BJ (cell line): ENCODE data around the gene SLC25A38. TPM values are rescaled to one million over a fixed set of nuclear protein-coding genes. Genes with fewer than 3 reads are reported as not detected.

ENCODE experiments used
- CTCF ChIA-PET: fragments of 350-600 bp; formaldehyde crosslinking; extraction: SDS; loops from one replicate; lab custom pipeline; 2021; ENCODE audit warnings: antibody characterized with exemption, inconsistent platforms; lab: Yijun Ruan, JAX
- POLR2A ChIA-PET: fragments of 300-600 bp; sonication (Branson Sonifier 250); formaldehyde crosslinking; extraction: SDS; loops from one replicate; lab custom pipeline; 2021; ENCODE audit warnings: antibody characterized with exemption; lab: Charles Lee
- DNase-seq: peaks from one replicate; pipeline ENCODE4 v3.0.0-alpha.2; 2011; ENCODE audit warnings: low read depth
- H3K27me3 ChIP-seq: 2 replicates; pipeline ENCODE4 v1.6.0; 2011; ENCODE audit warnings: low read length; ENCODE audit not compliant: control insufficient read depth, insufficient read depth
- H3K36me3 ChIP-seq: 2 replicates; pipeline ENCODE4 v1.5.1; 2011; ENCODE audit warnings: low read length; ENCODE audit not compliant: control insufficient read depth, insufficient read depth
- H3K4me3 ChIP-seq: 2 replicates; pipeline ENCODE4 v1.5.1; 2011; ENCODE audit warnings: low read depth, mild to moderate bottlenecking, control low read depth, low read length
- polyA plus RNA-seq: library from polyadenylated mRNA; depleted of rRNA; stranded (reverse); fragments of >200 nt; gene quantifications from 2 replicates; pipeline ENCODE4 v1.2.3, GENCODE V29; 2011
- TF ChIP-seq, protein P1 (sequence below): IDR thresholded peaks from 2 replicates; pipeline ENCODE4 v1.5.1; 2011; ENCODE audit warnings: low read depth, mild to moderate bottlenecking, control low read depth, inconsistent platforms, low read length, moderate library complexity; ENCODE audit not compliant: insufficient read depth

SLC25A38 gene
- polyA plus RNA-seq, 1 experiment = 49.8 TPM

DNA sequence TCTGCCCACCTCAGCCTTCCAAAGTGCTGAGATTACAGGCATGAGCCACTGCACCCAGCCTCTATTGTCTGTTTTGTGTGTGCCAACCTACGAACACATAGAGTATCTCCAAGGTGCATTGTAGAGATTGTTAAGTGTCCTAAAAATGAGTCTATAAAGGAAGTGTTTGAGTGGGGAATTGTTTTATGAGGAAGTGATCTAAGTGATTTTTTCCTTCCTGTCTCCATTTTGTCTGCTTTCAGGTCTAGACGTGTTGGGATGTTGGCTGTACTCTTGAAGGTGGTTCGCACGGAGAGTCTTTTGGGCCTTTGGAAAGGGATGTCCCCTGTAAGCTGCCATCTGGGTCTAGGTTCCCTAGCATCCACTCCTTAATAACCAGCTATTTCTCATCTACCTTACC is 7.0 kb downstream of the SLC25A38 start:
- DNase-seq = no peak
- Histone ChIP-seq H3K4me3 (no peak overlapping the region), H3K27me3 (no peaks in the 10 kb centered on the region), H3K36me3 (peaks cover 17% of the 10 kb centered on the region)
- CTCF ChIA-PET = no interaction called here
- POLR2A ChIA-PET = no interaction called here
- TF ChIP-seq, protein P1, sequence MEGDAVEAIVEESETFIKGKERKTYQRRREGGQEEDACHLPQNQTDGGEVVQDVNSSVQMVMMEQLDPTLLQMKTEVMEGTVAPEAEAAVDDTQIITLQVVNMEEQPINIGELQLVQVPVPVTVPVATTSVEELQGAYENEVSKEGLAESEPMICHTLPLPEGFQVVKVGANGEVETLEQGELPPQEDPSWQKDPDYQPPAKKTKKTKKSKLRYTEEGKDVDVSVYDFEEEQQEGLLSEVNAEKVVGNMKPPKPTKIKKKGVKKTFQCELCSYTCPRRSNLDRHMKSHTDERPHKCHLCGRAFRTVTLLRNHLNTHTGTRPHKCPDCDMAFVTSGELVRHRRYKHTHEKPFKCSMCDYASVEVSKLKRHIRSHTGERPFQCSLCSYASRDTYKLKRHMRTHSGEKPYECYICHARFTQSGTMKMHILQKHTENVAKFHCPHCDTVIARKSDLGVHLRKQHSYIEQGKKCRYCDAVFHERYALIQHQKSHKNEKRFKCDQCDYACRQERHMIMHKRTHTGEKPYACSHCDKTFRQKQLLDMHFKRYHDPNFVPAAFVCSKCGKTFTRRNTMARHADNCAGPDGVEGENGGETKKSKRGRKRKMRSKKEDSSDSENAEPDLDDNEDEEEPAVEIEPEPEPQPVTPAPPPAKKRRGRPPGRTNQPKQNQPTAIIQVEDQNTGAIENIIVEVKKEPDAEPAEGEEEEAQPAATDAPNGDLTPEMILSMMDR = no peak

DNA sequence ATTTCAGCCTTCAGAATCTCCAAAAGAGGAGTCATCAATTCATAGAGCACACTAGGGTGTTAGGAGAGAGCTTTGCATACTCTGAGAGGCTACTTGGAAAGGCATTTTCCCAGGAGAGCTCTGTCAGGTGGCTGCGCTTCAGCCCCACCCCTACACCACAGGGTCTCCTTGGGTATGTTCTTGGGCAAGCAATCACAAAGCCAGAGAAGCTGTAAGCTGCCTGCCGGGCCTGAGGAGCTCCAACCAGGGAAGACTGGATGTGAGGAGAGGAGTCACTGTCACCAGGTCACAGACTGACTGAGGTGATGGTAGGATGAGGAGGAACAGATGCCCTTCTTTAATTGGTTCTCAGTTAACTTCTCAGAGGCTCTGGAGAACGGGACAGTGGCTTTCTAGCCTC is 13.5 kb downstream of the SLC25A38 start:
- POLR2A ChIA-PET = no interaction called here
- H3K27me3 ChIP-seq = no peaks in the 10 kb centered on the region
- CTCF ChIA-PET = no interaction called here
- DNase-seq = no peak
- TF ChIP-seq, protein P1 = no peak
- H3K4me3 ChIP-seq = no peak overlapping the region
- H3K36me3 ChIP-seq = peaks cover 9% of the 10 kb centered on the region

DNA sequence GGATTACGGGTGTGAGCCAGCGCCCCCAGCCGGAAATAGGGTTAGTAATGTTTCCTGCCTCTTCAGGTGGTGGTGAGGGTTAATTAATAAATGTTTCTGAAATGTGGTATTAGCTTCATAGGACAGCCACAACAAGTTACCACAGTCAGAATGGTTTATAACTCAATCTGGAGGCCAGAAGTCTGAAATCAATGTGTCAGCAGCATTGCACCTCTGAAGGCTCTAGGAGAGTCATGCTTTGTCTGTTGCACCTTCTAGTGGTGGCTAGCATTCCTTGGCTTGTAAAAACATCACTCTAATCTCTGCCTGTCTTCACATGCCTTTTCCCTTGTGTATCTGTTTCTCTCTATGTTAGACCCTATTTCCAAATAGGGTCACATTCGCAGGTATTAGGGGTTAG is 15.5 kb downstream of the SLC25A38 start:
- Histone ChIP-seq H3K36me3 (peaks cover 5% of the 10 kb centered on the region), H3K27me3 (no peaks in the 10 kb centered on the region), H3K4me3 (no peak overlapping the region)
- DNase-seq = no peak
- POLR2A ChIA-PET = no interaction called here
- CTCF ChIA-PET = no interaction called here
- TF ChIP-seq, protein P1 = no peak

DNA sequence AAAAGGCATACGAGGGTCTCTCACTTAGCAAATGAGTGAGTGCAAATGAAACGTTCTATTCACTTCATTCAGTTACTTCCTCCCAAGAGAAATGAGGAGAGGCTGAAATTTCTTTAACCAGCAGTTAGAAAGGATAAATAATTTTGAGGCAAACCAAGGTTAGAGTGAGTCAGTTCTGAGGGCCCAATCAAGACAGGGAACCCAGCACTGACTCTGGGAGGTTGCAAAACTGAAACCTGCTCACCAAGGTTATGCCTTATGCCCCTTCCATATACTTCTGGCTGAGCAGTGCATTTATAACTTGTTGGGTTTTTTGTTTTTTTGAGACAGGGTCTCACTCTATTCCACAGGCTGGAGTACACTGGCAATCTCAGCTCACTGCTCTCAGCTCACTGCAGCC is 18.8 kb downstream of the SLC25A38 start:
- ChIA-PET POLR2A (no interaction called here), CTCF (interaction anchor here (1.1 kb wide), 1 partner anchor 16 kb away, joined by 3 read pairs; no protein-coding TSS in a partner anchor)
- Histone ChIP-seq H3K27me3 (no peaks in the 10 kb centered on the region), H3K4me3 (no peak overlapping the region), H3K36me3 (no peaks in the 10 kb centered on the region)
- DNase-seq = no peak
- TF ChIP-seq, protein P1 = no peak

DNA sequence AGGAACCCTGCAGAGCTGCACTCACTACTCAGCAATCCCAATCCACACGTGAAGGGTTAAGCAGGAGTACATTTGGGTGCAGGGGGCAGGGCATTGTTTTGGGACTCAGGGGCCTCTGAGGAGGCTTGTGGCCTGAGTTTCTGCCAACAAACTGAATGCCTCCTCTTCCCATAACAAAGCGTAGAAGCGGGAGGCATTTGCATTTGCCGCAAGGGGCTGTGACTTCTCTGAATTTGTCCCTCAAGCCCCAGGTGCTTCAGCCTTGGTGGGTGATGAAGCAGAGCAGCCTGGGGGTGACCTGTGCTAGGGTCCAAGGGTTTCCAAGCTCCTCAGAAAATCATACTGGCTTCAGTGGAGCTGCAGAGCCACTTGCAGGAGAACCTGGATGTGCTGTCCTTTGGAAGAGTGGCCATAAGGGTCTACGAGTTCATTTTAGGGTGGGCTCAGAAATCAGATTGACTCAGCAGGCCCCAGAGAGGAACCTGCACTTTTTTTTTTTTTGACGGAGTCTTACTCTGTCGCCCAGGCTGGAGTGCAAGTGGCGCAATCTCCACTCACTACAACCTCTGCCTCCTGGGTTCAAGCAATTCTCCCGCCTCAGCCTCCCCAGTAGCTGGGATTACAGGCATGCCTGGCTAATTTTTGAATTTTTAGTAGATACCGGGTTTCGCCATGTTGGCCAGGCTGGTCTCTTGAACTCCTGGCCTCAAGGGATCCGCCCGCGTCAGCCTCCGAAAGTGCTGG is 21.9 kb downstream of the SLC25A38 start:
- DNase-seq = no peak
- ChIA-PET CTCF (interaction anchor here (1.0 kb wide), 1 partner anchor 18 kb away, joined by 3 read pairs; no protein-coding TSS in a partner anchor), POLR2A (no interaction called here)
- TF ChIP-seq, protein P1 = no peak
- H3K36me3 ChIP-seq = peaks cover 6% of the 10 kb centered on the region
- no peaks in the 10 kb centered on the region for H3K27me3 ChIP-seq
- no peak overlapping the region for H3K4me3 ChIP-seq
